Measurements from ENCODE around the gene ARID4B.

- TF ChIP-seq, protein P1, sequence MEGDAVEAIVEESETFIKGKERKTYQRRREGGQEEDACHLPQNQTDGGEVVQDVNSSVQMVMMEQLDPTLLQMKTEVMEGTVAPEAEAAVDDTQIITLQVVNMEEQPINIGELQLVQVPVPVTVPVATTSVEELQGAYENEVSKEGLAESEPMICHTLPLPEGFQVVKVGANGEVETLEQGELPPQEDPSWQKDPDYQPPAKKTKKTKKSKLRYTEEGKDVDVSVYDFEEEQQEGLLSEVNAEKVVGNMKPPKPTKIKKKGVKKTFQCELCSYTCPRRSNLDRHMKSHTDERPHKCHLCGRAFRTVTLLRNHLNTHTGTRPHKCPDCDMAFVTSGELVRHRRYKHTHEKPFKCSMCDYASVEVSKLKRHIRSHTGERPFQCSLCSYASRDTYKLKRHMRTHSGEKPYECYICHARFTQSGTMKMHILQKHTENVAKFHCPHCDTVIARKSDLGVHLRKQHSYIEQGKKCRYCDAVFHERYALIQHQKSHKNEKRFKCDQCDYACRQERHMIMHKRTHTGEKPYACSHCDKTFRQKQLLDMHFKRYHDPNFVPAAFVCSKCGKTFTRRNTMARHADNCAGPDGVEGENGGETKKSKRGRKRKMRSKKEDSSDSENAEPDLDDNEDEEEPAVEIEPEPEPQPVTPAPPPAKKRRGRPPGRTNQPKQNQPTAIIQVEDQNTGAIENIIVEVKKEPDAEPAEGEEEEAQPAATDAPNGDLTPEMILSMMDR (IDR thresholded peaks at IDR 0.05) = no peak
- no peak for TF ChIP-seq ZFX (IDR thresholded peaks at IDR 0.05; ENCODE audit: borderline replicate concordance)
Observed at GRCh38 chr1:235268379-235269125, 59.4 kb downstream of the ARID4B start.
